A549 (cell line): ENCODE results near the gene GFY. TPM values are rescaled to one million over a fixed set of nuclear protein-coding genes. Genes with fewer than 3 reads are reported as not detected.

Source experiments
- ATAC-seq, 2 experiments: fragments of 200-7000 bp in 1 of 2; fragments of >200 bp in 1 of 2; cut with Nextera tagmentation in 1 of 2; cut with Tn5 transposase in 1 of 2; 3 replicates each; pipeline versions ENCODE4 v1.8.0 to v1.9.1; 2018 to 2020; ENCODE audit warnings: mild to moderate bottlenecking in 1 of 2, moderate library complexity in 1 of 2
- CTCF ChIA-PET: fragments of 300-600 bp; sonication (Branson Sonifier 250); formaldehyde crosslinking; extraction: SDS; loops from one replicate; lab custom pipeline; 2021; ENCODE audit warnings: antibody characterized with exemption, inconsistent platforms; lab: Yijun Ruan, JAX
- POLR2A ChIA-PET: fragments of 350-600 bp; formaldehyde crosslinking; extraction: SDS; loops from one replicate; lab custom pipeline; 2021; ENCODE audit warnings: antibody characterized with exemption, inconsistent platforms; lab: Yijun Ruan, JAX
- DNase-seq, 2 experiments: peaks; one replicate each; pipeline versions ENCODE4 v3.0.0 to v3.0.0-alpha.2; 2011 to 2016; ENCODE audit warnings: low read depth in 1 of 2, low spot score in 1 of 2
- FAIRE-seq: peaks from 2 replicates; lab custom pipeline; 2011; peaks lifted over from hg19 to GRCh38; lab: Jason Lieb, UNC
- H3K27ac ChIP-seq, 2 experiments: fragments of >200 bp; sonication (Bioruptor Twin); formaldehyde crosslinking; 3 replicates each; pipeline ENCODE4 v1.5.1; 2016 to 2017
- H3K4me1 ChIP-seq: fragments of >200 bp; sonication (Bioruptor Twin); formaldehyde crosslinking; 3 replicates; pipeline ENCODE4 v1.6.1; 2016
- H3K4me2 ChIP-seq: fragments of >200 bp; sonication (Bioruptor Twin); formaldehyde crosslinking; 3 replicates; pipeline ENCODE4 v1.6.1; 2016
- H3K4me3 ChIP-seq: fragments of >200 bp; sonication (Bioruptor Twin); formaldehyde crosslinking; 3 replicates; pipeline ENCODE4 v1.5.1; 2016
- H3K9me3 ChIP-seq: fragments of >200 bp; sonication (Bioruptor Twin); formaldehyde crosslinking; 3 replicates; pipeline ENCODE4 v1.6.1; 2016
- BCL3 ChIP-seq: fragments of >200 bp; sonication (Bioruptor Twin); formaldehyde crosslinking; IDR thresholded peaks from 3 replicates; pipeline ENCODE4 v1.6.1; 2016
- CEBPB ChIP-seq, 2 experiments: fragments of >200 bp in 1 of 2; sonication (Bioruptor Twin) in 1 of 2; formaldehyde crosslinking in 1 of 2; IDR thresholded peaks; 2 replicates each; pipeline ENCODE4 v1.6.1; 2012 to 2016
- CHD2 ChIP-seq: fragments of 150-350 bp; IDR thresholded peaks from 2 replicates; pipeline ENCODE4 v1.6.1; 2014; ENCODE audit warnings: low read length; ENCODE audit not compliant: partially characterized antibody
- CHD4 ChIP-seq: fragments of 200-600 bp; sonication (generic); IDR thresholded peaks from 2 replicates; pipeline ENCODE4 v1.6.1; 2016; ENCODE audit warnings: antibody characterized with exemption, mild to moderate bottlenecking, borderline replicate concordance
- CTCF ChIP-seq: fragments of >200 bp; sonication (Bioruptor Twin); formaldehyde crosslinking; IDR thresholded peaks from 3 replicates; pipeline ENCODE4 v1.5.1; 2016
- EHF ChIP-seq: fragments of 250-450 bp; sonication (Bioruptor Pico); IDR thresholded peaks from 2 replicates; pipeline ENCODE4 v1.5.0; 2020; ENCODE audit warnings: mild to moderate bottlenecking
- EHMT2 ChIP-seq: fragments of 200-600 bp; sonication (generic); IDR thresholded peaks from 2 replicates; pipeline ENCODE4 v1.6.1; 2016; ENCODE audit warnings: antibody characterized with exemption, low read depth, mild to moderate bottlenecking, moderate library complexity
- EP300 ChIP-seq, 2 experiments: fragments of >200 bp; sonication (Bioruptor Twin); formaldehyde crosslinking; IDR thresholded peaks; 2 replicates in 1 of 2; 3 replicates in 1 of 2; pipeline ENCODE4 v1.6.1; 2016 to 2017
- ESRRA ChIP-seq: fragments of 150-350 bp; IDR thresholded peaks from 2 replicates; pipeline ENCODE4 v1.6.1; 2014; ENCODE audit warnings: mild to moderate bottlenecking, low read length, borderline replicate concordance
- FOSL2 ChIP-seq, 2 experiments: fragments of 450-650 bp in 1 of 2; fragments of >200 bp in 1 of 2; sonication (Bioruptor Twin) in 1 of 2; formaldehyde crosslinking; IDR thresholded peaks; 2 replicates each; pipeline versions ENCODE4 v1.5.0 to v1.6.1; 2016 to 2020; ENCODE audit warnings: mild to moderate bottlenecking in 1 of 2, moderate library complexity in 1 of 2
- FOXS1 ChIP-seq: fragments of 250-450 bp; sonication (Bioruptor Pico); IDR thresholded peaks from 2 replicates; pipeline ENCODE4 v1.5.0; 2020; ENCODE audit warnings: mild to moderate bottlenecking, moderate library complexity
- HEYL ChIP-seq: fragments of 250-450 bp; sonication (Bioruptor Pico); IDR thresholded peaks from 2 replicates; pipeline ENCODE4 v1.8.0; 2021; ENCODE audit warnings: mild to moderate bottlenecking, moderate library complexity
- HOXB5 ChIP-seq: fragments of 250-450 bp; sonication (Bioruptor Pico); IDR thresholded peaks from 2 replicates; pipeline ENCODE4 v1.5.0; 2020; ENCODE audit warnings: mild to moderate bottlenecking, moderate library complexity
- KDM5A ChIP-seq: fragments of 200-600 bp; sonication (generic); IDR thresholded peaks from 2 replicates; pipeline ENCODE4 v1.6.1; 2016; ENCODE audit warnings: antibody characterized with exemption, mild to moderate bottlenecking
- NFE2L2 ChIP-seq: fragments of 150-350 bp; conservative IDR thresholded peaks from 2 replicates; pipeline ENCODE4 v1.6.1; 2014; ENCODE audit warnings: low read length
- PBX3 ChIP-seq: IDR thresholded peaks from 2 replicates; pipeline ENCODE4 v1.6.1; 2012
- POLR2A ChIP-seq: IDR thresholded peaks from 2 replicates; pipeline ENCODE4 v1.6.1; 2012; ENCODE audit warnings: mild to moderate bottlenecking, low read length
- RAD21 ChIP-seq, 2 experiments: fragments of >200 bp in 1 of 2; sonication (Bioruptor Twin) in 1 of 2; formaldehyde crosslinking in 1 of 2; IDR thresholded peaks in 1 of 2; conservative IDR thresholded peaks in 1 of 2; 2 replicates in 1 of 2; 3 replicates in 1 of 2; pipeline ENCODE4 v1.6.1; 2012 to 2018; ENCODE audit warnings: inconsistent platforms in 1 of 2
- RCOR1 ChIP-seq: fragments of 150-350 bp; IDR thresholded peaks from 2 replicates; pipeline ENCODE4 v1.6.1; 2014; ENCODE audit warnings: antibody characterized with exemption, low read length, low read depth
- RFX5 ChIP-seq: fragments of 450-650 bp; IDR thresholded peaks from 2 replicates; pipeline ENCODE4 v1.7.1; 2014; ENCODE audit warnings: antibody characterized with exemption, mild to moderate bottlenecking, moderate library complexity
- RNF2 ChIP-seq: fragments of 200-600 bp; sonication (generic); IDR thresholded peaks from 2 replicates; pipeline ENCODE4 v1.6.1; 2016; ENCODE audit warnings: low read depth, mild to moderate bottlenecking, antibody characterized with exemption, moderate library complexity, borderline replicate concordance
- TP53 ChIP-seq: fragments of 250-450 bp; sonication (Bioruptor Pico); IDR thresholded peaks from 2 replicates; pipeline ENCODE4 v1.5.0; 2021; ENCODE audit warnings: mild to moderate bottlenecking, moderate library complexity
- ZC3H11A ChIP-seq: fragments of 450-650 bp; IDR thresholded peaks from 2 replicates; pipeline ENCODE4 v1.6.1; 2014; ENCODE audit warnings: antibody characterized with exemption, mild to moderate bottlenecking
- ZSCAN20 ChIP-seq: fragments of 250-450 bp; sonication (Bioruptor Pico); IDR thresholded peaks from 2 replicates; pipeline ENCODE4 v1.8.0; 2022; ENCODE audit warnings: mild to moderate bottlenecking, moderate library complexity
- WGBS: methylation state at CpG from one replicate; pipeline ENCODE4 v1.1.6; 2017; ENCODE audit errors: missing lambda C conversion rate; 5-methylcytosine and 5-hydroxymethylcytosine counted together
- polyA plus RNA-seq, 4 experiments: library from polyadenylated mRNA; depleted of rRNA in 3 of 4; stranded (reverse); fragments of >200 nt; fragmentation: RNase III in 1 of 4; extraction: RNeasy Plus Mini Kit Qiagen cat#74134 plus additional on column Dnase treatment in 1 of 4; gene quantifications; 2 replicates in 3 of 4; 3 replicates in 1 of 4; pipeline ENCODE4 v1.2.3, GENCODE V29; 2011 to 2017
- TF ChIP-seq, protein P1 (sequence below): fragments of 150-350 bp; IDR thresholded peaks from 2 replicates; pipeline ENCODE4 v1.6.1; 2014; ENCODE audit warnings: low read depth, mild to moderate bottlenecking, low read length
- TF ChIP-seq, protein P2 (sequence below): fragments of 250-450 bp; sonication (Bioruptor Pico); IDR thresholded peaks from 2 replicates; pipeline ENCODE4 v1.5.0; 2020; ENCODE audit warnings: low read depth, mild to moderate bottlenecking, moderate library complexity

GFY gene
- polyA plus RNA-seq, 2 of the 4 experiments (the other 2 are of a cell fraction) = 0.06 TPM; not detected in 1

- no peak overlapping the region for H3K4me3 ChIP-seq
- WGBS = 55% methylated on average over 3 of the region's 3 CpGs
- no peak overlapping the region for H3K4me2 ChIP-seq
- POLR2A ChIA-PET = no interaction called here
- H3K9me3 ChIP-seq = no peaks in the 10 kb centered on the region
- FAIRE-seq = no peak
- TF ChIP-seq CHD2 = no peak
- TF ChIP-seq POLR2A = no peak
- no peak for TF ChIP-seq EP300 (IDR thresholded peaks at IDR 0.05)
- no peak for TF ChIP-seq EHMT2
- no peak for TF ChIP-seq PBX3
- no peak for TF ChIP-seq RCOR1
- TF ChIP-seq CEBPB (IDR thresholded peaks at IDR 0.05) = no peak
- TF ChIP-seq HEYL (CRISPR knock-in tag) = no peak
- TF ChIP-seq RFX5 = no peak
- TF ChIP-seq KDM5A = no peak
- TF ChIP-seq NFE2L2 = no peak
- no peak for TF ChIP-seq TP53
- TF ChIP-seq, all 56 proteins: peak for 0
- Histone ChIP-seq H3K27ac (no peak overlapping the region), H3K4me1 (no peaks in the 10 kb centered on the region)
- CTCF ChIA-PET = interaction anchor here (0.6 to 6.8 kb wide), 6 partner anchors 11 to 130 kb away, joined by 3 to 58 read pairs (median 5); partner anchors contain the start of genes GFY and SLC17A7
- DNase-seq (no peak), ATAC-seq (no peak)
Measured at GRCh38 chr19:49414256-49414655, 10.9 kb upstream of the GFY start.

DNA sequence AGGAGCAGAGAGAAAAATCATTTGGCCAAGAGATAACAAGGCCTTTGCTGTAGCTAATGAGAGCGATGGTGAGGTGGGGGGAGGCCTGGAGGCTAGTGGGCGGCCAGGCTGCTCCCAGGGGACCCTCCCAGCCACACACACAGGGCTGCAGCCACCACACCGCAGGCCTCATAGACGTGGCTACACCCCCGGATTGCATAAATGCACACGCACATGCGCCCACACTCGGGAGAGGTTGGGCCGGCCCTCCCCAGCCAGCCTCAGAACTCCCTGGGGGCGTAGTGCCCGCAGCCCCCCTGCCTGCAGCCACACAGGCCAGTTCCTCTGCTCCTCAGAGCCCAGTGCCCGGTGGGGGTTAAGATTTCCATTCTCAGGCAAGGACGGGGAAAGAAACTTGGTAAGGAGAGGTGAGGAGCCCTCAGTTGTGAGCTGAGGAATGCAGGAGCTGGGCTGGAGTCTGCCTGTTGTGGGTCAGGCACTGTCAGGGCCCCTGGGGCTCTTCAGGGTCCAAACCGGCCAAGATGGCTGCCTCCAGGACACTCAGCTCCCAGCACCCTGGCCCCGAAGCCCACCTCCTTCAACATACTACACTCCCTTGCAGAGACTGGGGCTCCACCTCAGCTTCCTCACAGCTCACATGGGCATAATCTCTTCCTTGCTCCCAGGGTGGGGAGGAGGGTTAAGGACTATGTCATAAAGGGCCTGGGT lies 9.9 kb upstream of the GFY start:
- CTCF ChIA-PET = interaction anchor here (1.2 kb wide), 2 partner anchors 9 to 10 kb away, joined by 3 read pairs; partner anchors contain the start of gene GFY
- no peak overlapping the region for H3K4me2 ChIP-seq
- no peak for DNase-seq
- no peak overlapping the region for H3K27ac ChIP-seq
- no peaks in the 10 kb centered on the region for H3K9me3 ChIP-seq
- POLR2A ChIA-PET = no interaction called here
- H3K4me3 ChIP-seq = no peak overlapping the region
- ATAC-seq = no peak
- whole genome bisulfite sequencing = 60% methylated on average over 10 of the region's 15 CpGs
- TF ChIP-seq CHD4 (no peak), HOXB5 (CRISPR knock-in tag) (no peak), FOSL2 (IDR thresholded peaks at IDR 0.05) (no peak), FOSL2 (CRISPR knock-in tag; IDR thresholded peaks at IDR 0.05) (no peak), ESRRA (no peak), ZC3H11A (no peak), EHF (CRISPR knock-in tag) (no peak), RAD21 (conservative IDR thresholded peaks at IDR 0.05 in 1 of 2, IDR thresholded peaks at IDR 0.05 in 1 of 2) (no peak), RCOR1 (no peak), KDM5A (no peak), BCL3 (no peak), EP300 (IDR thresholded peaks at IDR 0.05) (no peak), FOXS1 (CRISPR knock-in tag) (no peak), CHD2 (no peak), ZSCAN20 (CRISPR knock-in tag) (no peak), POLR2A (no peak), RNF2 (no peak), CTCF (no peak)
- TF ChIP-seq, protein P1, sequence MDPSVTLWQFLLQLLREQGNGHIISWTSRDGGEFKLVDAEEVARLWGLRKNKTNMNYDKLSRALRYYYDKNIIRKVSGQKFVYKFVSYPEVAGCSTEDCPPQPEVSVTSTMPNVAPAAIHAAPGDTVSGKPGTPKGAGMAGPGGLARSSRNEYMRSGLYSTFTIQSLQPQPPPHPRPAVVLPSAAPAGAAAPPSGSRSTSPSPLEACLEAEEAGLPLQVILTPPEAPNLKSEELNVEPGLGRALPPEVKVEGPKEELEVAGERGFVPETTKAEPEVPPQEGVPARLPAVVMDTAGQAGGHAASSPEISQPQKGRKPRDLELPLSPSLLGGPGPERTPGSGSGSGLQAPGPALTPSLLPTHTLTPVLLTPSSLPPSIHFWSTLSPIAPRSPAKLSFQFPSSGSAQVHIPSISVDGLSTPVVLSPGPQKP = no peak
- TF ChIP-seq, protein P2, sequence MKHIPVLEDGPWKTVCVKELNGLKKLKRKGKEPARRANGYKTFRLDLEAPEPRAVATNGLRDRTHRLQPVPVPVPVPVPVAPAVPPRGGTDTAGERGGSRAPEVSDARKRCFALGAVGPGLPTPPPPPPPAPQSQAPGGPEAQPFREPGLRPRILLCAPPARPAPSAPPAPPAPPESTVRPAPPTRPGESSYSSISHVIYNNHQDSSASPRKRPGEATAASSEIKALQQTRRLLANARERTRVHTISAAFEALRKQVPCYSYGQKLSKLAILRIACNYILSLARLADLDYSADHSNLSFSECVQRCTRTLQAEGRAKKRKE (CRISPR knock-in tag) = no peak
- FAIRE-seq = no peak
- H3K4me1 ChIP-seq = no peaks in the 10 kb centered on the region
